Ammon's horn (tissue), 1 donor: ENCODE results near the gene ACOT13.
"Not testable (repeated sequence)": the region's sequence is repeated elsewhere in the genome, so short reads cannot be mapped to it uniquely, and the experiment has no call there.

Source experiments
- DNase-seq: peaks from one replicate; pipeline ENCODE4 v3.0.0-alpha.2; 2016; ENCODE audit warnings: low spot score

Gene ACOT13

GRCh38 chr6:24662236-24662635 is 4.6 kb upstream of the ACOT13 start:
- DNase-seq = no peak

DNA sequence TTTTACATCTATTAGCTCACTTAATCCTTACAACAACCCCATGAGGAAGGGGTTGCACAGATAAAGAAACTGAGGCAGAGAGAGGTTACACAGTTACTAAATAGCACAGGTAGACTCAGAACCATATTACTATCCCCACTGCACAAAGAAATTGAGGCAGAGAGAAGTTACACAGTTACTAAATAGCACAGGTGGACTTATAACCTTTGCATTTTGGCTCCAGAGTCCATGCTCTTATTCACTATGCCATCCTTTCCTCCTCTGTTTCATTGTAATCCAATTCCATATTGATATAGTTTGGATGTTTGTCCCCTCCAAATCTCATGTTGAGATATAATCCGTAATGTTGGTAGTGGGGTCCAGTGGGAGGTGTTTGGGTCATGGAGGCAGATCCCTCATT is 3.7 kb upstream of the ACOT13 start:
- no peak for DNase-seq

- DNase-seq = no peak
These were observed 2.6 kb upstream of the ACOT13 start for GRCh38 chr6:24664046-24664987.

DNA sequence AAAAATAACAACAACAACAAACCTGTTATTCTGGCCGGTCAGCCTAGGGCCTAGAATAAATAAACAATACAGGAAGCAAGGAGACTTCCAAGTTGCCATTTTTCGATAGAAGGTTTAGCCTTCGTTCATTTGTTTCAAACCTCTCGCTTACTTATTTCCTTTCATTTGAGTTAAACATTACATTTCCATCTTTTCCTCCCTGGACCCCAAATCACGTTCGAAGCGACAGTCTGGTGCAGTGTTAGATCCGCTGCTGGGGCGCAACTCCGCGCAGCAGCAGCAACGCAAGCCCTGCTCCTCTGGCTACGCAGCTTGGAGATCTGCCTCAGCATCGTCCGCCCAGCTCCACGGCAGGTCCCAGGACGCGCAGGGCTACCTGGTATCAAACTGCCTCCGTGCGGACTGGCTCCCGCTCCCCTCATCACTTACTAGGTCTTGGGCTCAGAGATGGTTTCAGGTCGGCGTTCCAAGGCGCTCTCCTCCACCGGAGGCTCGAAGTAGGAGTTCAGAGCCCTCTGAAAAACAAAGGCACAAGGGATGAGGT is 708 bp upstream of the ACOT13 start:
- DNase-seq = peak; percentile 58

DNA sequence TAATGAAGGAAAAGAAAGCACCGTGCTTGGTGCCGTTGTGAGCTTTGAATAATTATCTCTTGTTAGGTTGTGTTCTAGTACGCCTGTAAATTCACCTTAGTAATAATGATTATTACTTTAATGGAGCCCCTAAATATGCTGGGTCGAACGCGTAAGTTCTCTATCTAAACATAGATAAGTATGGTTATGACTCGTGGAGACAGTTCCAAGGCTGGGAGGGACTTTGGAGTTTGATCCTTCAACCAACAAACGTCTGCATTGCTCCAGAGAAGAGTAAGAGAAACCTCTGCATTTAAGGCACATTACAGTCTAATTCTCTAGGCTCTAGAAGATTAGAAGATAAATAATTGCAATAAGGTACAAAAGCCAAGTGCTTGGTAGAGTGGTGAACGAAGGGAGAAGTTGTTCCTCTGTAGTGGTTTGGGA is 514 bp downstream of the ACOT13 start:
- no peak for DNase-seq

DNA sequence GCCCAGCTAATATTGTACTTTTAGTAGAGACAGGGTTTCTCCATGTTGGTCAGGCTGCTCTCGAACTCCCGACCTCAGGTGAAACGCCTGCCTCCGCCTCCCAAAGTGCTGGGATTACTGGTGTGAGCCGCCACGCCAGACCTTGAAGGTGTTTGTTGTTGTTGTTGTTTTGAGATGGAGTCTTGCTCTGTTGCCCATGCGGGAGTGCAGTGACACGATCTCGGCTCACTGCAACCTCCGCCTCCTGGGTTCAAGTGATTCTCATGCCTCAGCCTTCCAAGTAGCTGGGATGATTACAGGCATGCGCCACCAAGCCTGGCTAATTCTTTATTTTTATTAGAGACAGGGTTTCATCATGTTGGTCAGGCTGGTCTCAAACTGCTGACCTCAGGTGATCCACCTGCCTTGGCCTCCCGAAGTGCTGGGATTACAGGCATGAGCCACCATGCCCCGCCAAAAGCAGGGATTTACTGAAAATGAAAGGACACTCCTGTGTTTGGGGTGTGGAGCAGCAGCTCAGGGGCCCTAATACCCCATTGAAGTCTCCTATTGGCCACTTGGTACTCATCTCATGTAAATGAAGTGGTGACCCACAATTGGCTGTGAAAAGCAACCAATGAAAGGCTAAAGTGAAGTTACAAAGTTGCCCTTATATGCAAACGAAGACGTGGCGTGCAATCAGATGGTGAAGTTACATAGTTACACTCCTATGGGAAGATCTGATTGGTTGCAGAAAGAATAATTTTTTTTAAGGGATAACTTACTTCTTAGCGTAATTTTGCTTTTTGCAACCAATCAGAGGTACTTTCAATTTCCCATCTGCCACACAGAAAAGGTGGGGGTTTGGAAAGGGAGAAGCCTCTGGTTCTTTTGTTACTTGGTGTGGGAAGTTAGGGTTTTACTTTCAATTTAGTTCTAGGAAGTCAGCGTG is 1.5 kb downstream of the ACOT13 start:
- not testable (repeated sequence) for DNase-seq

DNA sequence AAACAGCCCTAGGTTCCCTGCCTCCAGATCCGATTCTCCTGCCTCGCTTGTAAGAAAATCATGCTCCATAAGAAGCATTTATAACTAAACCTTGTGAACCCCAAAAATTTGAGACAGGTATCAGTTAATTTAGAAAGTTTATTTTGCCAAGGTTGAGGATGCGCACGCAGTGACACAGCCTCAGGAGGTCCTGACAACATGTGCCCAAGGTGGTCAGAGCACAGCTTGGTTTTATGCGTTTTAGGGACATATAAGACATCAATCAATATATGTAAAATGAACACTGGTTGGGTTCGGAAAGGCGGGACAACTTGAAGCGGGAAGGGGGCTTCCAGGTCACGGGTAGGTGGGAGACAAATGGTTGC is 2.1 kb downstream of the ACOT13 start:
- DNase-seq = no peak

DNA sequence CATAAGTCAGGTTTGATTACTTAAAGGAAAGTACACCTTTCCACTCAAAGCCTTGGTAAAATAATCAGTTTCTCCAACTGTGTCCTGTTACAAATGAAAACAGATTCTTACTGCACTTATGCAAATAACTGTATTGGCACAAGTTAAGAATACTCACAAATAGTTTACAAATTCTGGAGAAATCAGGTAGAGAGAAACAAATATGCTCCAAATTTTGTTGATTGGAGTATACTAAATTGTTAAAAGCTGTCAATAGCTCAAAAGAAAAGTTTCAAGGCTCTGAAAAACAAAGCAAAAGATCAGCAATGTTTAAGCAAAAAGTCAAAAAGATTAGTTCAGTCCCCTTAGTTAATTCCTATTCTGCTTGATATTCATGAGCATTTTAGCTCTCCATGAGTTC is 3.6 kb downstream of the ACOT13 start:
- not testable (repeated sequence) for DNase-seq

DNA sequence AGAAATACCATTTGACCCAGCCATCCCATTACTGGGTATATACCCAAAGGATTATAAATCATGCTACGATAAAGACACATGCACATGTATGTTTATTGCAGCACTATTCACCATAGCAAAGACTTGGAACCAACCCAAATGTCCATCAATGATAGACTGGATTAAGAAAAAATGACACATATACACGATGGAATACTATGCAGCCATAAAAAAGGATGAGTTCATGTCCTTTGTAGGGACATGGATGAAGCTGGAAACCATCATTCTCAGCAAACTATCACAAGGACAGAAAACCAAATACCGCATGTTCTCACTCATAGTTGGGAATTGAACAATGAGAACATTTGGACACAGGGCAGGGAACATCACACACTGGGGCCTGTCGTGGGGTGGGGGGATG is 4.2 kb downstream of the ACOT13 start:
- not testable (repeated sequence) for DNase-seq

DNA sequence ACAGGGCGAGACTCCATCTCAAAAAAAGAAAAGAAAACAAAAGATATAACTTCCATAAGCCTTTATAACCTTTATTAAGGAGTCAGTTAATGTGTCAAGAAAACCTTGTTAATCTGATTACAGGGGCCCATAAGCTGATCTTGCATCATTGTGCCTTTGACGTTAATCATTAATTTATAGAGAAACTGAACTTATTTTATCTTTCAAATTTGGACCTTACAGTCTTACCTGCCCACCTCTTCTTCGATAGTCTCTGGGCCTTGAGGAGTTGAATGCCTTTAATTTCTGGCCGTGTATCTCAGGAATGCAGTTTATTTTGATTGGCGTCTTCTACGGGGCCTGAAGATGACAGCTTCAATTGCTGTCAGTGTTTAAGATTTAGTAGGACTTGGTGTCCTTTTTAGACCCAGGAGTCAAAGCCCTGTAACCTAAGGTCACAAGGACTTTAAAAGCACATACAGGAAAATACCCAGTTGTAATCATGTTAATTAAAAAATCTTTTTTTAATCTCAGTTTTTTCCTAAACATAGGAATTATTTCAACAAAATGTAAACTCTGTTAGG is 5.8 kb downstream of the ACOT13 start:
- no peak for DNase-seq

DNA sequence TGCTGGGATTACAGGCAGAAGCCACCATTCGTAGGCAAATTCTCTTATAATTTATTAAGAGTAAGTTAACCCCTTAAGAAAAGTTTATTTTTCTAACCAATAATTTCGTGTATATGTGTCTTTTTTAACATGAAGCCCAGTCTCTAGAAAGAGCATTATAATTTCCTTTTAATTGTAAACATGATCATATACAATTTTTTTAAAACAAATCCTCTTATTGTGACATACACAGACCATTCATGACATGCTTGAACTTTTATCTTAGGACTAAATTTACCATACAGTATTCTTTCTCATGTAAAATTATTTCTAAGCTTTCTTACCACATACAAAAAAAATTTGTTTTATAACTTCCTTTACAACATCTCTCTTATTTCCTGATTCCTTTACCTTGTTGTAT is 6.7 kb downstream of the ACOT13 start:
- no peak for DNase-seq

- not testable (repeated sequence) for DNase-seq
These were observed 12.0 kb downstream of the ACOT13 start for GRCh38 chr6:24678792-24679352.

GRCh38 chr6:24680582-24680981 is 13.7 kb downstream of the ACOT13 start:
- no peak for DNase-seq

- no peak for DNase-seq
These were observed 16.7 kb downstream of the ACOT13 start for GRCh38 chr6:24683297-24684296.

GRCh38 chr6:24686408-24686807 is 19.5 kb downstream of the ACOT13 start:
- DNase-seq = no peak

DNA sequence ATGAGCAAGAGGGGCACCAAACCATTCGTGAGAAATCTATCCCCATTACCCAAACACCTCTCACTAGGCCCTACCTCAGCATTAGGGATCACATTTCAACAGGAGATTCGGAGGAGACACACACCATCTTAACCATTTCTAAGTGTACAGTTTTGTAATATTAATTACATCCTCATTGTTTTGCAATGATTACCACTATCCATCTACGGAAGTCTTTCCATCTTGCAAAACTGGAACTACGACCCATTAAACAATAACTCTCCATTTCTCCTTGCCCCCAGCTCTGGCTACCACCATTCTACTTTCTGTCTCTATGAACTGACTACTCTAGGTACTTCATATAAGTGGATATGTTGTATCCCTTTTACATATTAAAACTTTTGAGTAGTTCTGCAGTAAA is 20.1 kb downstream of the ACOT13 start:
- no peak for DNase-seq

- DNase-seq = no peak
These were observed 23.1 kb downstream of the ACOT13 start for GRCh38 chr6:24689964-24690363.

DNA sequence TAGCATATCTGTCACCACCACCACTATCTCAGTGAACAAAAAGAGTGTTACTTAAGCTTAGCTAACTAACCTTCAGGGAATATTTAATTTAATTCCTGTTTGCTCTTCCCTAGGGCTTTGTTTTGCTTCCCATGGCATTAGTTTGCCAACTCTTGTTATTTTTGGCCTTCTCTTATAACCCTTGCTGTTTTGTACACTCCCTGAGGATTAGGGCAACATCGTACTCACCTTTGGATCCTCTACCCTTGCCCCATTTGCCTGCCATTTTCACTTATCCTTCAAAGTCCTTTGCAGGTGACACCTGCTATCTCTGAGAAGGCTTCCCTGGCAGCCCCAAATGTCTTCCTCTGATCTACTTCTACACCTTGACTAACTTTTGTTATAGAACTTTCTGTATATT is 23.7 kb downstream of the ACOT13 start:
- no peak for DNase-seq

GRCh38 chr6:24691550-24691949 is 24.7 kb downstream of the ACOT13 start:
- DNase-seq = no peak

GRCh38 chr6:24692003-24692402 is 25.1 kb downstream of the ACOT13 start:
- no peak for DNase-seq

GRCh38 chr6:24692415-24692814 is 25.5 kb downstream of the ACOT13 start:
- no peak for DNase-seq
